HG02870 (cell line): ENCODE measurements around the gene S100A6.
"Not testable (repeated sequence)": the region's sequence is repeated elsewhere in the genome, so short reads cannot be mapped to it uniquely, and the experiment has no call there.

Experiments
- ATAC-seq: cut with Tn5 transposase; IDR thresholded peaks from one replicate; pipeline ENCODE4 v1.9.1; 2021; ENCODE audit warnings: mild to moderate bottlenecking, moderate library complexity; ENCODE audit not compliant: unreplicated experiment

The S100A6 gene

GRCh38 chr1:153565529-153566374, 30.0 kb upstream of the S100A6 start, which contains the start of gene S100A2:
TSS of gene S100A2 (minus strand) at chr1:153565844. CDS start at chr1:153563877, 1,967 bp downstream.
- no peak for ATAC-seq

GRCh38 chr1:153563991-153564390, 28.2 kb upstream of the S100A6 start:
- ATAC-seq: no peak

GRCh38 chr1:153563483-153563901, 27.7 kb upstream of the S100A6 start:
- ATAC-seq: no peak

- ATAC-seq: not testable (repeated sequence)
Observed at GRCh38 chr1:153562021-153562420, 26.2 kb upstream of the S100A6 start.

GRCh38 chr1:153561466-153561985, 25.7 kb upstream of the S100A6 start:
- no peak for ATAC-seq

- no peak for ATAC-seq
Observed at GRCh38 chr1:153560771-153561465, 25.1 kb upstream of the S100A6 start.

- no peak for ATAC-seq
Observed at GRCh38 chr1:153560241-153560640, 24.4 kb upstream of the S100A6 start.

GRCh38 chr1:153557877-153558276, 22.1 kb upstream of the S100A6 start:
- no peak for ATAC-seq

GRCh38 chr1:153556348-153556747, 20.6 kb upstream of the S100A6 start:
- no peak for ATAC-seq

- no peak for ATAC-seq
Observed at GRCh38 chr1:153553830-153554541, 18.2 kb upstream of the S100A6 start.

GRCh38 chr1:153553096-153553495, 17.3 kb upstream of the S100A6 start:
- ATAC-seq: no peak

GRCh38 chr1:153552335-153552734, 16.5 kb upstream of the S100A6 start:
- ATAC-seq: no peak

- ATAC-seq: no peak
Observed at GRCh38 chr1:153550827-153551500, 15.2 kb upstream of the S100A6 start.

- ATAC-seq: no peak
Observed at GRCh38 chr1:153550398-153550758, 14.6 kb upstream of the S100A6 start.

GRCh38 chr1:153549741-153550397, 14.1 kb upstream of the S100A6 start:
- no peak for ATAC-seq

- no peak for ATAC-seq
Observed at GRCh38 chr1:153548722-153549688, 13.2 kb upstream of the S100A6 start, which contains the start of gene S100A3. TSS of gene S100A3 (minus strand) at chr1:153549258. CDS start at chr1:153548485, 773 bp downstream.

GRCh38 chr1:153547560-153548551, 12.1 kb upstream of the S100A6 start:
- ATAC-seq: no peak
